A549 treated with Hydrocortisone at 1 μM for 4 hours (cell line): ENCODE measurements around the gene LAMB2. TPM values are rescaled to one million over a fixed set of nuclear protein-coding genes. Genes with fewer than 3 reads are reported as not detected.

Experiments used
- total RNA-seq: library from RNA; stranded (reverse); fragments of 200-300 nt; extraction: Qiagen RNA extraction; gene quantifications from 5 replicates; pipeline ENCODE4 v1.2.3, GENCODE V29; 2022

The LAMB2 gene
- 92.5 to 109 TPM (median 101 TPM) in 5 replicates for total RNA-seq

GRCh38 chr3:49132437-49133225 is at the start of gene LAMB2:
TSS of gene LAMB2 (minus strand) at chr3:49133050. CDS start at chr3:49132867, 183 bp downstream.

GRCh38 chr3:49171119-49171774 is 38.4 kb upstream of the LAMB2 start, which contains the start of gene KLHDC8B:
TSS of gene KLHDC8B (plus strand) at chr3:49171598. CDS start at chr3:49172770, 1,172 bp downstream.

GRCh38 chr3:49165771-49166751 is 33.2 kb upstream of the LAMB2 start, which contains the start of gene CCDC71:
TSS of gene CCDC71 (minus strand) at chr3:49166331. CDS start at chr3:49164208, 2,123 bp downstream.

GRCh38 chr3:49120438-49121131 is 12.3 kb downstream of the LAMB2 start, which contains the start of gene USP19:
TSS of gene USP19 (minus strand) at chr3:49120823. CDS start at chr3:49119145, 1,678 bp downstream.

GRCh38 chr3:49104427-49105291 is 28.2 kb downstream of the LAMB2 start, which contains the start of gene QARS1:
TSS of gene QARS1 (minus strand) at chr3:49104757. CDS start at chr3:49104733, 24 bp downstream.

GRCh38 chr3:49093853-49094767 is 38.7 kb downstream of the LAMB2 start, which contains the start of gene QRICH1:
TSS of gene QRICH1 (minus strand) at chr3:49094071. CDS start at chr3:49077017, 17,054 bp downstream.

Other genes starting within 250 kb of the LAMB2 start
- 10.3 to 12.0 TPM (median 11.3 TPM) in 5 replicates for gene SLC25A20, start 234.2 kb downstream of the LAMB2 start, total RNA-seq
- 52.5 to 66.6 TPM (median 58.1 TPM) in 5 replicates for gene ARIH2, start 214.2 kb downstream of the LAMB2 start, total RNA-seq
- 12.2 to 20.2 TPM (median 17.5 TPM) in 5 replicates for gene P4HTM, start 142.8 kb downstream of the LAMB2 start, total RNA-seq
- 65.0 to 73.0 TPM (median 69.3 TPM) in 5 replicates for gene WDR6, start 125.7 kb downstream of the LAMB2 start, total RNA-seq
- 20.3 to 25.8 TPM (median 24.4 TPM) in 5 replicates for gene DALRD3, start 114.5 kb downstream of the LAMB2 start, total RNA-seq
- 49.6 to 89.0 TPM (median 87.8 TPM) in 5 replicates for gene NDUFAF3, start 110.9 kb downstream of the LAMB2 start, total RNA-seq
- gene IMPDH2, start 103.7 kb downstream of the LAMB2 start, total RNA-seq = 147 to 182 TPM (median 153 TPM) in 5 replicates
- gene QRICH1, start 39.0 kb downstream of the LAMB2 start, total RNA-seq = 35.1 to 42.1 TPM (median 35.9 TPM) in 5 replicates
- 121 to 163 TPM (median 145 TPM) in 5 replicates for gene QARS1, start 28.3 kb downstream of the LAMB2 start, total RNA-seq
- gene USP19, start 12.2 kb downstream of the LAMB2 start, total RNA-seq = 20.0 to 23.6 TPM (median 21.9 TPM) in 5 replicates
- gene CCDC71, start 33.3 kb upstream of the LAMB2 start, total RNA-seq = 11.6 to 15.2 TPM (median 14.6 TPM) in 5 replicates
- 3.2 to 6.7 TPM (median 5.4 TPM) in 5 replicates for gene KLHDC8B, start 38.5 kb upstream of the LAMB2 start, total RNA-seq
- gene C3orf62, start 144.2 kb upstream of the LAMB2 start, total RNA-seq = 1.5 to 2.4 TPM (median 2.2 TPM) in 5 replicates
- 11.1 to 19.7 TPM (median 13.7 TPM) in 5 replicates for gene USP4, start 207.0 kb upstream of the LAMB2 start, total RNA-seq
- 219 to 307 TPM (median 282 TPM) in 5 replicates for gene GPX1, start 225.3 kb upstream of the LAMB2 start, total RNA-seq